ENCODE results near the gene C8A.
A peak's percentile ranks its signal among the peaks of the same experiment; 100 is the strongest.

Gene C8A

GRCh38 chr1:56923201-56923600 lies 68.6 kb downstream of the C8A start:
- no peak overlapping the region for H3K14ac ChIP-seq (ENCODE audit: low read length)
- no peak for DNase-seq (ENCODE audit: low spot score)
- H3K23ac ChIP-seq (ENCODE audit: low read depth, low read length, poor library complexity) = no peak overlapping the region
- H3K27me3 ChIP-seq (ENCODE audit: control insufficient read depth in 3 of 3, insufficient read depth in 3 of 3, low read depth in 1 of 3, low read length in 3 of 3) = peaks cover 0 to 5% (median 0%) of the 10 kb centered on the region in 3 experiments
- H3K4me2 ChIP-seq (ENCODE audit: insufficient read depth, low read length, poor library complexity, severe bottlenecking) = no peak overlapping the region
- no peaks in the 10 kb centered on the region for H3K36me3 ChIP-seq (replicated peaks in 1 of 2; ENCODE audit: control insufficient read depth in 2 of 2, insufficient read depth in 2 of 2, low read length in 2 of 2)
- whole genome bisulfite sequencing, 2 donors (ENCODE audit: extremely low coverage in 2 of 2, insufficient read length in 2 of 2, insufficient replicate concordance in 1 of 2) = no CpG with 5 or more reads among the region's 3 CpGs
- no peaks in the 10 kb centered on the region for H3K9me3 ChIP-seq (replicated peaks in 1 of 2; ENCODE audit: control insufficient read depth in 2 of 2, insufficient read depth in 1 of 2, low read depth in 1 of 2, low read length in 2 of 2)
- peaks cover 3 to 15% of the 10 kb centered on the region in 2 donors for H3K4me1 ChIP-seq (ENCODE audit: control insufficient read depth in 2 of 2, insufficient read depth in 1 of 2, low read depth in 1 of 2, low read length in 2 of 2)
- H2BK5ac ChIP-seq (ENCODE audit: low read length) = no peak overlapping the region
- H2AK5ac ChIP-seq (ENCODE audit: low read depth, low read length) = no peak overlapping the region
- no peak overlapping the region for H2BK120ac ChIP-seq (ENCODE audit: low read depth, low read length)
- no peak overlapping the region for H3K4me3 ChIP-seq (ENCODE audit: low read length in 2 of 2)
- no peak overlapping the region for H4K91ac ChIP-seq (ENCODE audit: low read depth, low read length, poor library complexity)
- H2BK15ac ChIP-seq (ENCODE audit: low read length) = no peak overlapping the region
- H3K79me1 ChIP-seq (ENCODE audit: low read depth, low read length) = no peaks in the 10 kb centered on the region
- H4K8ac ChIP-seq (ENCODE audit: low read depth, low read length) = no peak overlapping the region
- no peak overlapping the region for H3K4ac ChIP-seq (ENCODE audit: low read length)
- H3K18ac ChIP-seq (ENCODE audit: low read length) = no peak overlapping the region
- H3K9ac ChIP-seq (ENCODE audit: low read depth, low read length, poor library complexity) = no peak overlapping the region
- no peak overlapping the region for H2AFZ ChIP-seq (ENCODE audit: low read length)
- no peak overlapping the region for H2BK12ac ChIP-seq (ENCODE audit: low read length)
- H3K27ac ChIP-seq (replicated peaks; ENCODE audit: low read length) = no peak overlapping the region

GRCh38 chr1:56924116-56924515 lies 69.5 kb downstream of the C8A start:
- Histone ChIP-seq H3K36me3 (replicated peaks in 1 of 2; ENCODE audit: control insufficient read depth in 2 of 2, insufficient read depth in 2 of 2, low read length in 2 of 2) (no peaks in the 10 kb centered on the region), H3K9ac (ENCODE audit: low read depth, low read length, poor library complexity) (peak overlapping the region; percentile 17), H2BK5ac (ENCODE audit: low read length) (no peak overlapping the region), H2BK15ac (ENCODE audit: low read length) (no peak overlapping the region), H3K4ac (ENCODE audit: low read length) (no peak overlapping the region), H2BK12ac (ENCODE audit: low read length) (no peak overlapping the region), H3K9me3 (replicated peaks in 1 of 2; ENCODE audit: control insufficient read depth in 2 of 2, insufficient read depth in 1 of 2, low read depth in 1 of 2, low read length in 2 of 2) (no peaks in the 10 kb centered on the region), H3K14ac (ENCODE audit: low read length) (no peak overlapping the region), H4K8ac (ENCODE audit: low read depth, low read length) (no peak overlapping the region), H3K23ac (ENCODE audit: low read depth, low read length, poor library complexity) (no peak overlapping the region), H3K4me3 (ENCODE audit: low read length in 2 of 2) (no peak overlapping the region), H3K4me2 (ENCODE audit: insufficient read depth, low read length, poor library complexity, severe bottlenecking) (no peak overlapping the region), H2BK120ac (ENCODE audit: low read depth, low read length) (no peak overlapping the region), H3K27me3 (ENCODE audit: control insufficient read depth in 3 of 3, insufficient read depth in 3 of 3, low read depth in 1 of 3, low read length in 3 of 3) (peaks cover 0 to 5% (median 0%) of the 10 kb centered on the region in 3 experiments), H2AK5ac (ENCODE audit: low read depth, low read length) (no peak overlapping the region), H3K79me1 (ENCODE audit: low read depth, low read length) (no peaks in the 10 kb centered on the region), H3K4me1 (ENCODE audit: control insufficient read depth in 2 of 2, insufficient read depth in 1 of 2, low read depth in 1 of 2, low read length in 2 of 2) (peaks cover 3 to 15% of the 10 kb centered on the region in 2 donors), H4K91ac (ENCODE audit: low read depth, low read length, poor library complexity) (no peak overlapping the region), H3K27ac (replicated peaks; ENCODE audit: low read length) (no peak overlapping the region), H3K18ac (ENCODE audit: low read length) (no peak overlapping the region), H2AFZ (ENCODE audit: low read length) (no peak overlapping the region)
- no peak for DNase-seq (ENCODE audit: low spot score)
- WGBS, 2 donors (ENCODE audit: extremely low coverage in 2 of 2, insufficient read length in 2 of 2, insufficient replicate concordance in 1 of 2) = no CpG with 5 or more reads among the region's 5 CpGs

- Histone ChIP-seq H2BK120ac (ENCODE audit: low read depth, low read length) (no peak overlapping the region), H3K23ac (ENCODE audit: low read depth, low read length, poor library complexity) (no peak overlapping the region), H3K4ac (ENCODE audit: low read length) (no peak overlapping the region), H3K36me3 (replicated peaks in 1 of 2; ENCODE audit: control insufficient read depth in 2 of 2, insufficient read depth in 2 of 2, low read length in 2 of 2) (no peaks in the 10 kb centered on the region), H3K27ac (replicated peaks; ENCODE audit: low read length) (no peak overlapping the region), H2BK12ac (ENCODE audit: low read length) (no peak overlapping the region), H3K14ac (ENCODE audit: low read length) (no peak overlapping the region), H4K91ac (ENCODE audit: low read depth, low read length, poor library complexity) (no peak overlapping the region), H3K27me3 (ENCODE audit: control insufficient read depth in 3 of 3, insufficient read depth in 3 of 3, low read depth in 1 of 3, low read length in 3 of 3) (peaks cover 0 to 5% (median 0%) of the 10 kb centered on the region in 3 experiments), H2AFZ (ENCODE audit: low read length) (no peak overlapping the region), H2BK15ac (ENCODE audit: low read length) (no peak overlapping the region), H3K18ac (ENCODE audit: low read length) (no peak overlapping the region), H3K9ac (ENCODE audit: low read depth, low read length, poor library complexity) (no peak overlapping the region), H3K4me2 (ENCODE audit: insufficient read depth, low read length, poor library complexity, severe bottlenecking) (no peak overlapping the region), H3K4me1 (ENCODE audit: control insufficient read depth in 2 of 2, insufficient read depth in 1 of 2, low read depth in 1 of 2, low read length in 2 of 2) (peaks cover 3 to 15% of the 10 kb centered on the region in 2 donors), H4K8ac (ENCODE audit: low read depth, low read length) (no peak overlapping the region), H3K79me1 (ENCODE audit: low read depth, low read length) (no peaks in the 10 kb centered on the region), H2BK5ac (ENCODE audit: low read length) (no peak overlapping the region), H2AK5ac (ENCODE audit: low read depth, low read length) (no peak overlapping the region), H3K4me3 (ENCODE audit: low read length in 2 of 2) (no peak overlapping the region), H3K9me3 (replicated peaks in 1 of 2; ENCODE audit: control insufficient read depth in 2 of 2, insufficient read depth in 1 of 2, low read depth in 1 of 2, low read length in 2 of 2) (no peaks in the 10 kb centered on the region)
- no peak for DNase-seq (ENCODE audit: low spot score)
Observed at GRCh38 chr1:56925193-56925592, 70.6 kb downstream of the C8A start.

GRCh38 chr1:56927171-56927570 lies 72.6 kb downstream of the C8A start:
- no peak overlapping the region for H4K8ac ChIP-seq (ENCODE audit: low read depth, low read length)
- H3K4me3 ChIP-seq (ENCODE audit: low read length in 2 of 2) = no peak overlapping the region
- H2AK5ac ChIP-seq (ENCODE audit: low read depth, low read length) = no peak overlapping the region
- no peak overlapping the region for H4K91ac ChIP-seq (ENCODE audit: low read depth, low read length, poor library complexity)
- no peak overlapping the region for H3K23ac ChIP-seq (ENCODE audit: low read depth, low read length, poor library complexity)
- H3K36me3 ChIP-seq (replicated peaks in 1 of 2; ENCODE audit: control insufficient read depth in 2 of 2, insufficient read depth in 2 of 2, low read length in 2 of 2) = no peaks in the 10 kb centered on the region
- H2BK12ac ChIP-seq (ENCODE audit: low read length) = no peak overlapping the region
- H3K14ac ChIP-seq (ENCODE audit: low read length) = no peak overlapping the region
- no peak overlapping the region for H3K4ac ChIP-seq (ENCODE audit: low read length)
- no peak overlapping the region for H2BK120ac ChIP-seq (ENCODE audit: low read depth, low read length)
- H3K79me1 ChIP-seq (ENCODE audit: low read depth, low read length) = no peaks in the 10 kb centered on the region
- H2AFZ ChIP-seq (ENCODE audit: low read length) = no peak overlapping the region
- peaks cover 0 to 17% of the 10 kb centered on the region in 2 donors for H3K4me1 ChIP-seq (ENCODE audit: control insufficient read depth in 2 of 2, insufficient read depth in 1 of 2, low read depth in 1 of 2, low read length in 2 of 2)
- no peak overlapping the region for H3K27ac ChIP-seq (replicated peaks; ENCODE audit: low read length)
- no peak overlapping the region for H3K18ac ChIP-seq (ENCODE audit: low read length)
- H3K9ac ChIP-seq (ENCODE audit: low read depth, low read length, poor library complexity) = no peak overlapping the region
- no peak overlapping the region for H2BK5ac ChIP-seq (ENCODE audit: low read length)
- no peaks in the 10 kb centered on the region for H3K9me3 ChIP-seq (replicated peaks in 1 of 2; ENCODE audit: control insufficient read depth in 2 of 2, insufficient read depth in 1 of 2, low read depth in 1 of 2, low read length in 2 of 2)
- no peak for DNase-seq (ENCODE audit: low spot score)
- no CpG with 5 or more reads among the region's 4 CpGs for whole genome bisulfite sequencing, 2 donors (ENCODE audit: extremely low coverage in 2 of 2, insufficient read length in 2 of 2, insufficient replicate concordance in 1 of 2)
- no peak overlapping the region for H2BK15ac ChIP-seq (ENCODE audit: low read length)
- peaks cover 0 to 10% (median 0%) of the 10 kb centered on the region in 3 experiments for H3K27me3 ChIP-seq (ENCODE audit: control insufficient read depth in 3 of 3, insufficient read depth in 3 of 3, low read depth in 1 of 3, low read length in 3 of 3)
- no peak overlapping the region for H3K4me2 ChIP-seq (ENCODE audit: insufficient read depth, low read length, poor library complexity, severe bottlenecking)

All from neuronal stem cell (in vitro differentiated cells).